KMS-11 (cell line): ENCODE measurements around the gene SRGN.

Experiments
- H2AFZ ChIP-seq: fragments of 200-600 bp; sonication (generic); 2 replicates; pipeline ENCODE4 v1.6.1; 2016; ENCODE audit warnings: antibody characterized with exemption, mixed run types, low read depth
- H3K27ac ChIP-seq: fragments of 200-600 bp; sonication (generic); 2 replicates; pipeline ENCODE4 v1.6.1; 2016; ENCODE audit warnings: mild to moderate bottlenecking, mixed run types
- H3K27me3 ChIP-seq: fragments of 200-600 bp; sonication (generic); 2 replicates; pipeline ENCODE4 v1.6.1; 2017; ENCODE audit warnings: mild to moderate bottlenecking, low read depth, mixed run types, moderate library complexity; ENCODE audit not compliant: insufficient read depth
- H3K36me3 ChIP-seq: fragments of 200-600 bp; sonication (generic); 2 replicates; pipeline ENCODE4 v1.6.1; 2017; ENCODE audit warnings: mild to moderate bottlenecking, mixed run types; ENCODE audit not compliant: insufficient read depth
- H3K4me1 ChIP-seq: fragments of 200-600 bp; sonication (generic); 2 replicates; pipeline ENCODE4 v1.6.1; 2016; ENCODE audit warnings: mild to moderate bottlenecking, low read depth, mixed run types; ENCODE audit not compliant: poor library complexity, severe bottlenecking
- H3K4me2 ChIP-seq: fragments of 200-600 bp; sonication (generic); 2 replicates; pipeline ENCODE4 v1.7.0; 2016; ENCODE audit warnings: mild to moderate bottlenecking, mixed run types
- H3K4me3 ChIP-seq: fragments of 200-600 bp; sonication (generic); IDR thresholded peaks from 2 replicates; pipeline ENCODE4 v1.6.1; 2017; ENCODE audit warnings: low read depth, low read length, mixed read lengths; ENCODE audit not compliant: insufficient read depth
- H3K79me2 ChIP-seq: fragments of 200-600 bp; sonication (generic); 2 replicates; pipeline ENCODE4 v1.6.1; 2016; ENCODE audit warnings: low read depth, mixed run types; ENCODE audit not compliant: insufficient read depth
- H3K9ac ChIP-seq: fragments of 200-600 bp; sonication (generic); 2 replicates; pipeline ENCODE4 v1.6.1; 2016; ENCODE audit warnings: mild to moderate bottlenecking, mixed run types
- H4K20me1 ChIP-seq: fragments of 200-600 bp; sonication (generic); 2 replicates; pipeline ENCODE4 v1.6.1; 2016; ENCODE audit warnings: mild to moderate bottlenecking, mixed run types; ENCODE audit not compliant: insufficient read depth
- TF ChIP-seq, protein P1 (sequence below): fragments of 200-600 bp; sonication (generic); conservative IDR thresholded peaks from 2 replicates; pipeline ENCODE4 v1.6.1; 2017; ENCODE audit warnings: low read depth, mild to moderate bottlenecking, antibody characterized with exemption, low read length, moderate library complexity, mixed read lengths

The SRGN gene

DNA sequence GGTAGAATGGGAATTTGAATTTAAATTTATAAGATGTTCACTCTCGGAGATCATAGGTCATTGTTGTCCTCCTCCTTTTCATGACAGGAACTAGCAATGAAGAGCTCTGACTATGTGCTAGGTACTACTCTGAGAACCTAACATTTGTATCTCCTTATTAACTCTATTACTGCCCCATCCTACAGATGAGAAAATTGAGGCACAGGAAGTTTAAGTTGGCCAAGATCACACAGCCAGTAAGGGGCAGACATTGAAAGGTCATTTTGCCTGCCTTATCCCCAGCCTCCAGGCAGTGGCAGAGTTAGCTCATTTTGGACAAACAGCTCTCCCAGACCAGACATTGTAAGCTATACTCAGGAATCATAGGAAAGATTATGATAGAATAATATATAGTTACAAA is 6.0 kb downstream of the SRGN start:
- Histone ChIP-seq H3K27me3 (no peaks in the 10 kb centered on the region), H2AFZ (no peak overlapping the region), H3K36me3 (peaks cover 3% of the 10 kb centered on the region; the same call in 1 of the 2 replicates), H3K4me1 (peaks cover 47% of the 10 kb centered on the region), H3K27ac (no peak overlapping the region), H3K4me2 (no peak overlapping the region), H3K79me2 (peaks cover 98% of the 10 kb centered on the region), H4K20me1 (peaks cover 15% of the 10 kb centered on the region), H3K9ac (no peak overlapping the region), H3K4me3 (no peak overlapping the region)
- TF ChIP-seq, protein P1, sequence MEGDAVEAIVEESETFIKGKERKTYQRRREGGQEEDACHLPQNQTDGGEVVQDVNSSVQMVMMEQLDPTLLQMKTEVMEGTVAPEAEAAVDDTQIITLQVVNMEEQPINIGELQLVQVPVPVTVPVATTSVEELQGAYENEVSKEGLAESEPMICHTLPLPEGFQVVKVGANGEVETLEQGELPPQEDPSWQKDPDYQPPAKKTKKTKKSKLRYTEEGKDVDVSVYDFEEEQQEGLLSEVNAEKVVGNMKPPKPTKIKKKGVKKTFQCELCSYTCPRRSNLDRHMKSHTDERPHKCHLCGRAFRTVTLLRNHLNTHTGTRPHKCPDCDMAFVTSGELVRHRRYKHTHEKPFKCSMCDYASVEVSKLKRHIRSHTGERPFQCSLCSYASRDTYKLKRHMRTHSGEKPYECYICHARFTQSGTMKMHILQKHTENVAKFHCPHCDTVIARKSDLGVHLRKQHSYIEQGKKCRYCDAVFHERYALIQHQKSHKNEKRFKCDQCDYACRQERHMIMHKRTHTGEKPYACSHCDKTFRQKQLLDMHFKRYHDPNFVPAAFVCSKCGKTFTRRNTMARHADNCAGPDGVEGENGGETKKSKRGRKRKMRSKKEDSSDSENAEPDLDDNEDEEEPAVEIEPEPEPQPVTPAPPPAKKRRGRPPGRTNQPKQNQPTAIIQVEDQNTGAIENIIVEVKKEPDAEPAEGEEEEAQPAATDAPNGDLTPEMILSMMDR: no peak

DNA sequence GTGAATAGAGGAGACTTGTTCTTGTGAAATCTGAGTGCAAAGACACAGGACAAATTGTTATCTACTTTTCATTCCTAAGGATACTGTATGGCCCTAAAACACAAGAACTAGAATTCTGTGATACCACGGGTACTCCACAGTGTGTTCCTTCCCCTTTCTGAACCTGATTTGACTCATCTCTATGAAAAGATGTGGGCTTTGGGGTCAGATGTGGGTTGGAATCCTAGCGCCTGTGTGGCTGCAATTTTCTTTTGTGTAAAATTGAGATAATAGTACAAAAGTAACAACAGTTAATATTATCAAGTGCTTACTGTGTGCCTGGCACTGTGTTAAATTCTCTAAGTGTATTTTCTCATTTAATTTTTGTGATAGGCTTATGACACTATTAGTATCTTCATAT is 8.1 kb downstream of the SRGN start:
- H3K79me2 ChIP-seq: peaks cover 96% of the 10 kb centered on the region
- no peak overlapping the region for H3K4me2 ChIP-seq
- no peaks in the 10 kb centered on the region for H3K27me3 ChIP-seq
- H3K27ac ChIP-seq: no peak overlapping the region
- H3K4me3 ChIP-seq: no peak overlapping the region
- no peak overlapping the region for H2AFZ ChIP-seq
- H4K20me1 ChIP-seq: peaks cover 15% of the 10 kb centered on the region
- peaks cover 3% of the 10 kb centered on the region; the same call in 1 of the 2 replicates for H3K36me3 ChIP-seq
- peaks cover 46% of the 10 kb centered on the region for H3K4me1 ChIP-seq
- TF ChIP-seq, protein P1: no peak
- H3K9ac ChIP-seq: no peak overlapping the region

DNA sequence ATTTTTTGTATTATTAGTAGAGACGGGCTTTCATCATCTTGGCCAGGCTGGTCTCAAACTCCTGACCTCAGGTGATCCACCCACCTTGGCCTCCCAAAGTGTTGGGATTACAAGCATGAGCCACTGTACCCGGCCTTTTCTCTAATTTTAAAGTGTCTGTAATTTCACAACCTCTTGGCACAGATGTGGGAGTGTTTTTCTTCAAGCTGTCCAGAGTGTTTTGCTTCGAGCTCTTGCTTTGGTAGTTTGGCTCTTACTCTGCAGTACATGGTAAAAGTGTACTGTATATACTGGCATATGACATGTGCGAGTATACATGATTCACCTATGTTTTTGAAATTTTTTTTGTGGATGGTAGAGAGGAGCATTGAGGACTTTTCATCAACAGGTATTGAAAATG is 9.8 kb downstream of the SRGN start:
- H3K9ac ChIP-seq: no peak overlapping the region
- H4K20me1 ChIP-seq: peaks cover 15% of the 10 kb centered on the region
- no peak overlapping the region for H3K4me2 ChIP-seq
- no peak overlapping the region for H2AFZ ChIP-seq
- peaks cover 3% of the 10 kb centered on the region; the same call in 1 of the 2 replicates for H3K36me3 ChIP-seq
- no peaks in the 10 kb centered on the region for H3K27me3 ChIP-seq
- peaks cover 96% of the 10 kb centered on the region for H3K79me2 ChIP-seq
- no peak overlapping the region for H3K4me3 ChIP-seq
- peaks cover 30% of the 10 kb centered on the region for H3K4me1 ChIP-seq
- H3K27ac ChIP-seq: no peak overlapping the region
- TF ChIP-seq, protein P1: no peak

DNA sequence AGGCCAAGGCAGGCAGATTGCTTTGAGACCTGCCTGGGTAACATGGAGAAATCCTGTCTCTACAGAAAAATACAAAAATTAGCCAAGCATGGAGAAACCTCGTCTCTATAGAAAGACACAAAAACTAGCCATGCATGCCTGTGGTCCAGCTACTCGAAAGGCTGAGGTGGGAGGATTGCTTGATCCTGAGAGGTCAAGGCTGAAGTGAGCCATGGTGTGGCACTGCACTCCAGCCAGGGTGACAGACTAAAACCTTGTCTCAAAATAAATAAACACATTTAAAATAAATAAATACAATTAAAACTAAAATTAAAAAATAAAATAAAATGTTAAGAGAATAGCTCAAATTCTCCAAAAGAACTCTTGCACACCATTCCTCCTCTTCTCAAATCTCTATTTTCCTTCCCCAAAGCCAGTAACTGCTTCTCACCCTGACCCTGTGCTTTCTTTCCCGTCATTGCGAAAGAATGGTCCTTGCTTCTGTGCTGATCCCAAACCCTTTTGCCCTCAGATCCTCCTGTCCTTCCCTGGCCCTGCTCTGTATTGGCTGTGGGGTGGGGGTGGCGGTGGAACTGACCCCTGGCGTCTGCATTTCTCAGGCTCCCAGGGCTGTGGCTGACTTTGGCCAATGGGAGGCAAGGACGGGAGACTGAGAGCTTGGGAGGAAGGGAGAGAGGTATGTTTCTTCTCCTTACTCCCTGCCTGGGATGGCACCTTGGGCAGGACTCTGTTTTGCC is 12.4 kb downstream of the SRGN start:
- Histone ChIP-seq H4K20me1 (peaks cover 8% of the 10 kb centered on the region; the same call in 1 of the 2 replicates), H3K4me2 (no peak overlapping the region), H3K79me2 (peaks cover 77% of the 10 kb centered on the region), H3K9ac (no peak overlapping the region), H3K4me3 (no peak overlapping the region), H3K27ac (no peak overlapping the region), H2AFZ (no peak overlapping the region), H3K4me1 (peaks cover 19% of the 10 kb centered on the region), H3K27me3 (no peaks in the 10 kb centered on the region), H3K36me3 (peaks cover 10% of the 10 kb centered on the region; the same call in 1 of the 2 replicates)
- TF ChIP-seq, protein P1: no peak
